ENCODE data around the gene SP100. TPM values are rescaled to one million over a fixed set of nuclear protein-coding genes. Genes with fewer than 3 reads are reported as not detected.

Gene SP100
- total and polyA plus RNA-seq, 7 donors, result 50.4 to 141 (median 91.2) TPM

GRCh38 chr2:230439590-230439989, 23.6 kb downstream of the SP100 start:
- Histone ChIP-seq H3K36me3 (peaks cover 0 to 18% (median 4%) of the 10 kb centered on the region in 4 donors), H3K27me3 (no peaks in the 10 kb centered on the region), H3K27ac (peak overlapping the region in 1 of 4 donors; percentile 14), H3K4me1 (peaks cover 0 to 16% (median 9%) of the 10 kb centered on the region in 4 donors), H3K9me3 (no peaks in the 10 kb centered on the region), H3K4me3 (no peak overlapping the region)
- intact Hi-C loops (cut with DNase I), result no loop called here
- no peak for DNase-seq
- WGBS, 2 donors, result 29 to 40% methylated on average over 2 of the region's 2 CpGs
- TF ChIP-seq CTCF (IDR thresholded peaks at IDR 0.05) (no peak), POLR2A (IDR thresholded peaks at IDR 0.05) (no peak), POLR2AphosphoS5 (IDR thresholded peaks at IDR 0.05) (no peak), EP300 (IDR thresholded peaks at IDR 0.05) (no peak)

DNA sequence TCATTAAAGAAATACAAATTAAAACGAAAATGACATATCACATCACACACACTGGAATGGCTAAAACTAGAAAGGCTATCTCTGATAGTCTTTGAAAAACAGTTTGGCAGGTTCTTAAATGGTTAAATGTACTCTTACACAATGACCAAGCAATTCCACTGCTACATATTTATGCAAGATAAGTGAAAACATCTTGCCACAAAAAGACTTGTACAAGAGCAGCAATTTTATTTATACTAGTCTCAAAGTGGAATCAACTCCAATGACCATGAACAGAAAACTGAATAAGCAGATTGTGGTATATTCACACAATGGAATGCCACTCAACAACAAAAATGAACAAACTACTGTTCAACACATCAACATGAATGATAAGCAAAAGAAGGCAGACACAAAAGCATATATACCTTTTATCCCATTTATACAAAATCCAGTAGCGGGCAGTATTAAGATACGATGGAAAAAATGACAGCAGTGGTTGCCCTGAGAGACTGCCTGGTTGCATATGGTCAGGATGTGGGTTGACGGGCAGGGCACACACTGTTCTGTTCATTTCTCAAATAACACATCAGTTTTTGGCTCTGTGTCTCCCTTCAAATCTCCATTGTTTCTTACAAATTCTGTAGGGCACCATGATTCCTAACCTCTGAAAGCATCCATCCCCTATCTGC, 25.4 kb downstream of the SP100 start:
- Histone ChIP-seq H3K9me3 (no peaks in the 10 kb centered on the region), H3K36me3 (peaks cover 0 to 36% (median 9%) of the 10 kb centered on the region in 4 donors), H3K4me1 (peaks cover 0 to 16% (median 9%) of the 10 kb centered on the region in 4 donors), H3K4me3 (no peak overlapping the region), H3K27me3 (no peaks in the 10 kb centered on the region), H3K27ac (peak overlapping the region in 1 of 4 donors; percentile 12)
- intact Hi-C loops (cut with DNase I), result no loop called here
- no peak for DNase-seq
- WGBS, 2 donors, result 53 to 81% methylated on average over 4 of the region's 4 CpGs
- TF ChIP-seq POLR2A (IDR thresholded peaks at IDR 0.05) (no peak), POLR2AphosphoS5 (IDR thresholded peaks at IDR 0.05) (peak in 1 of 4 donors; percentile 17), EP300 (IDR thresholded peaks at IDR 0.05) (peak in 1 of 4 donors; percentile 21), CTCF (IDR thresholded peaks at IDR 0.05) (no peak)

GRCh38 chr2:230443541-230443940, 27.5 kb downstream of the SP100 start:
- TF ChIP-seq EP300 (IDR thresholded peaks at IDR 0.05) (no peak), POLR2A (IDR thresholded peaks at IDR 0.05) (no peak), POLR2AphosphoS5 (IDR thresholded peaks at IDR 0.05) (no peak), CTCF (IDR thresholded peaks at IDR 0.05) (no peak)
- H3K27me3 ChIP-seq, result no peaks in the 10 kb centered on the region
- H3K36me3 ChIP-seq, result peaks cover 1 to 57% (median 23%) of the 10 kb centered on the region in 4 donors
- peaks cover 0 to 16% (median 9%) of the 10 kb centered on the region in 4 donors for H3K4me1 ChIP-seq
- H3K9me3 ChIP-seq, result no peaks in the 10 kb centered on the region
- H3K4me3 ChIP-seq, result no peak overlapping the region
- WGBS, 2 donors, result 87 to 97% methylated on average over 2 of the region's 2 CpGs
- H3K27ac ChIP-seq, result no peak overlapping the region
- intact Hi-C loops (cut with DNase I), result no loop called here
- DNase-seq, result no peak

GRCh38 chr2:230444832-230445231, 28.8 kb downstream of the SP100 start:
- WGBS, 2 donors, result 88 to 90% methylated on average over 2 of the region's 2 CpGs
- Histone ChIP-seq H3K4me1 (peaks cover 0 to 16% (median 5%) of the 10 kb centered on the region in 4 donors), H3K27ac (no peak overlapping the region), H3K9me3 (no peaks in the 10 kb centered on the region), H3K27me3 (no peaks in the 10 kb centered on the region), H3K36me3 (peaks cover 11 to 70% (median 33%) of the 10 kb centered on the region in 4 donors), H3K4me3 (no peak overlapping the region)
- no peak for DNase-seq
- no peak for TF ChIP-seq EP300 (IDR thresholded peaks at IDR 0.05)
- TF ChIP-seq CTCF (IDR thresholded peaks at IDR 0.05), result no peak
- no peak for TF ChIP-seq POLR2AphosphoS5 (IDR thresholded peaks at IDR 0.05)
- TF ChIP-seq POLR2A (IDR thresholded peaks at IDR 0.05), result no peak
- intact Hi-C loops (cut with DNase I), result no loop called here

Measured in sigmoid colon (tissue), 7 donors.